GM20000 (cell line): ENCODE measurements around the gene TRH.

Experiments used
- DNase-seq: peaks from one replicate; pipeline ENCODE4 v3.0.0; 2012; ENCODE audit warnings: low spot score
- CTCF ChIP-seq: IDR thresholded peaks from 2 replicates; pipeline ENCODE4 v1.5.1; 2012; ENCODE audit warnings: mild to moderate bottlenecking, control low read depth; ENCODE audit errors: extremely low read depth, missing control alignments

TRH gene

DNA sequence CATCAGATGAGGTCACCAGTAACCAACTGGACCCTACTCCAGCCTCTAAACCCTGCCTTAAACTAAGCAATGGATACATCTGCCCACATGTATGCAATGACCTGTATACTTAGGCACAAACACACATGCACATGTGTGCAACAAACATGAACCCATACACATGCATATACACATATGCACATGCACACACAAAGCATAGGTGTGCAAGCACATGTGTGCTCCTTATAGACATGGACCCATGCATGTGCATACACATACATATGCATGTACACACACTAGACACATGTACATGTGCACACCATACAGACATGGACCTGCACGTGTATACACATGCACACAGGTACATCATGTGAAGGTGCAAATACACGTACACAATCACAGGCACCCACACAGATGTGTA lies 8.6 kb upstream of the TRH start:
- no peak for DNase-seq
- no peak for TF ChIP-seq CTCF

DNA sequence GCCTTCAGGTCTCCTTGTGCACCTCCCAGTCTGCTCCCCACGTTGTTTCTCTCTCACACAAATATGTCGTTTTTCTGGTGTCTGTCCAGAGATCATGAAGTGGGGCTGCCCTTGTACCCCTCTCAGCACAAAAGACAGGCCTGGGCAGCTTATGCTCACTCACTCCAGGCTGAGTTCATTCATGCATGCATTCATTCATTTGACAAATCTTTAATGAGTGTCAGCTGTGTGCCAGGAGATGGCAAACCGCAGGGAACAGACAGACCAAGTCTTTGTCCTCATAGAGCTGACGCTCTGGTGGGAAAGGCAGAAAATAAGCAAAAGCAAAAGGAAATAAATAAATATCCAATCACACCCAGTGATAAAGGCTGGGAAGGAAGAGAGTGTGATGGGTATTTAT lies 7.6 kb upstream of the TRH start:
- DNase-seq, result no peak
- no peak for TF ChIP-seq CTCF

DNA sequence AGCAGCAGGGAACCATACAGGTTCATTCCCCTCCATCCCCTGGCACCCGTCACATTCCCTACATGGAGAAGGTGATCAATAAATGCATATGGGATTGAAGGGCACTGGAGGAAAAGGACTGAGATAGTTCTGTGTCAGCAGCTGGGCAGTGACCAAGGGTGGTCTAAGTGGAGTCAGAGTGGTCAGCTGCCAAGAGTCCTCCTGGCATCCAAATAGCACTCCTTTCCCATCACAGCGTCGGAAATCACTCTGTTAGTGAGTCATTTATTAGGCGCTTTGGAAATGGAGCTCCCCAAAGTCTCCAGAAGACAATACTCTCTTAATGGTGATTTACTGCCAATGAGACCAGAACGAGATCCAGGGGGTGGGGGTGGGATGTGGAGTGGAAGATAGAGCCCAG lies 6.8 kb upstream of the TRH start:
- DNase-seq, result no peak
- TF ChIP-seq CTCF, result no peak

DNA sequence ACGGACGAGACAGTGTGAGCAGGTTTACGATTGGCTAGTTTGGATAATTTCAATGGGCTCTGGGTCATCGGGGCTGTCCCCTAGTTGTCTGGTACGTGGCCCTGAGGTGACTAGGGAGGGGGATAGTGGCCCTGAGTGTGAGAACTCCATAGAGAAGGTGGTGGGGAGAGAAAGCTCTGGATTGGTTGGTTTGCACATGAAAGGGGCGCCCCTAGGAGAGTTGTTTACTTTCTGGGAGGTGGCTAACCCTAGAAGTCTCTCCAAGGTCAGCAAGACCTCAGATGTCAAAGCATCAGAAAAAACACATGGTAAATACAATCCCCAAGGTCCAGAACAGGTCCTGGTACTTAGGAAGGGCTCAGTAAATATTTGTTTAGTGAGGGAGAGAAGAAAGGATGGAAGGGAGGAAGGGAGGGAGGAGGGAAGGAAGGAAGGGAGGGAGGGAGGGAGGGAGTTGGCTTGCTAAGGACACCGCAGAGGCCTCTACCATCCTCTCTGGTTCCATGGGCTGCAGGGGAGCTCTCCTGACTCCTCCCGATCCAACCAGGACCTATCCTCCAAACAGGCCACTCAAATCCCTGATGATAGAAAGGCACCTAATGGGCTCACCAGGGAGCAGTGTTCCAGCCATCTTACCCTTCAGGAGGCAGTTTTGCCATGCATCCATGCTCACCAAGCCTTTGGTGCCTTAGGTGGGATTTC lies 3.0 kb upstream of the TRH start:
- no peak for DNase-seq
- TF ChIP-seq CTCF, result no peak

DNA sequence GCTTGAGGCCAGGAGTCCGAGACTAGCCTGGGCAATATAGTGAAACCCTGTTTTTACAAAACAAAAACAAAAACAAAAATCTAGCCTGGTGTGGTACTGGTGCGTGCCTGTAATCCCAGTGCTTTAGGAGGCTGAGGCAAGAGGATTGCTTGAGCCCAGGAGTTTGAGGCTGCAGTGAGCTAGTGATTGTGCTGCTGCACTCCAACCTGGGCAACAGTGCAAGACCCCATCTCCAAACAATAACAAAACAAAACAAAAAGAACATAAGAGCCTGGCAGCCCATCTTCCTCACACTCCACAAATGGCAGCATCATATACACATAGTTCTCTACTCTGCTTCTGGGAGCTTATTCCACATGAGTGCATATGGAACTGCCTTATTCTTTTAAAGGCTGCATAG lies 2.2 kb upstream of the TRH start:
- no peak for TF ChIP-seq CTCF
- DNase-seq, result no peak

DNA sequence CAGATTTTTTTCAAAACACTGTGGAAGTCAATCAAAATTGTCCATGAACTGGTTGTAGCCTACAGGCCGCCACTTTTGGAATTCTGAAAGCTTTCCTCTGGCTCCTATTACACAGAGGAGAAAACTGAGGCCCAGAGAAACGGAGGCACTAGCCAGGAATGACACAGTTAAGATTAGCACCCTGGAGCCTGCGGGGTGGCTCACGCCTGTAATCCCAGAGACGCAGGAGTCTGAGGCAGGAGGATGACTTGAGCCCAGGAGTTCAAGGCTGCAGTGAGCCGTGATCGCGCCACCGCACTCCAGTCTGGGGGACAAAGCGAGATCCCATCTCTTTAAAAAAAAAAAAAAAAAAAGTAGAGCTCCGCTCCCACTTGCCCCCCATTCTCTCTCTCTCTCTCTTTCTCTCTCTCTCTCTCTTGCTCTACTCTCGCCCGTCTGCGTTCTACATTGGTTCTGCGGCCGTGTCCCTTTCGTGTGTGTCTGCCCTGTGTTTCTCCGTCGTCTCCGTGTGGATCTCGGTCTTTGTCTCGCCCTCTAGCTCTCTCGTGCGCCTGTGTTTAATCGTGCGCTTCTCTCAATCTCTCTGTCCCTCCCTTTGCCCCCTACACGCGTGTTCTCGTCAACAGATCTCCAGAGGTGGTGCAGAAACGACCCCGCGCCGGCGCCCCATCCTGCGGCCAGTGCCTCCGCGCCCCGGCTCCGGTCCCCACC lies 512 bp upstream of the TRH start:
- no peak for TF ChIP-seq CTCF
- DNase-seq, result no peak

DNA sequence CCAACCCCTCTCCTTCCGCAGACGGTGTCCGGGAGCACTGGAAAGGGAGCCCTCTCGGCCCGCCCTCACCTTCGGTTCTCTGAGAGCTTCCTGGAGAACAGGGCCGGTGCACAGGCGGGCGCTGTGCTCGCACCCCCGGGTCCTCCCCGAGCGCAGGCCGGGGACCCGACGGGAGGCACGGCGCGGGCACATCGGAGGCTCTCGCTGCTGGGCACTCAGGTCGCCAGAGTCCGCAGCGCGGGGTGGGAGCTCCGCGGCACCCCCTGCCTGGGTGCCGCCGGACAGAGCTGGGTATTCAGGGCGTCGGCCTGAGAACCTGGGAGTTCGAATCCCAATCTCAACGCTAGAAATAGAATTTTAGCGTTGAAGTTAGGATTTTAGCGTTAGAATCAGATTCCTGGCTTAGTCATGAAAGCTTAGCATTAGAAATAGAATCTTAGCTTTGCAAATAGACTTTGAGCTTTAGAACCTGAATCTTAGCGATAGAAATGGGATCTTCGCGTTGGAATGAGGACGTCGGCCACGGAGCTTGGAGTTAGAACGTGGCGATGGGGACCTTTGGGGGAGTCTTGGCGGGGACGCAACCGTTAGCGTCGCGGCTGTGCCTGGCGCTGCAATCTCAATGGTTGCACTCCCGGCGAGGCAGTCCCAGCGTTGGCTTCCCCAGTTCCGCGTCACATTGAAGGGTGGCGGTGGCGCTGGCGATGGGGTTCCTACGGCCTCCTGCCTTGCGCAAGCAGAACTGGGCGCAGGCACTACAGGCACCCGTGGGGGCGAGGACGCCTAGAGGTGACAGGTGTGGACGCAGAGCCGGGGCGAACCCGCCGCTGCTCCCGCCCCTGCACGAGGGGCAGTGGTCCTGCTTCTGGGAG lies 549 bp downstream of the TRH start:
- no peak for DNase-seq
- TF ChIP-seq CTCF, result no peak
